HEK293T (cell line): ENCODE results near the gene NME9.

Experiments used
- CTCF ChIA-PET: fragments of 350-600 bp; formaldehyde crosslinking; extraction: SDS; loops from one replicate; lab custom pipeline; 2021; ENCODE audit warnings: antibody characterized with exemption, inconsistent platforms; lab: Yijun Ruan, JAX
- POLR2A ChIA-PET: fragments of 350-600 bp; formaldehyde crosslinking; extraction: SDS; loops from one replicate; lab custom pipeline; 2020; ENCODE audit warnings: antibody characterized with exemption, inconsistent platforms; lab: Yijun Ruan, JAX
- DNase-seq: peaks from one replicate; pipeline ENCODE4 v3.0.0; 2012; ENCODE audit warnings: mixed read lengths; ENCODE audit errors: extremely low spot score
- ARNT ChIP-seq: fragments of 450-650 bp; IDR thresholded peaks from 2 replicates; pipeline ENCODE4 v1.6.1; 2017; ENCODE audit warnings: mild to moderate bottlenecking
- BHLHE40 ChIP-seq: fragments of 450-650 bp; IDR thresholded peaks from 2 replicates; pipeline ENCODE4 v1.6.1; 2016; ENCODE audit warnings: mild to moderate bottlenecking, moderate library complexity, borderline replicate concordance
- CTBP1 ChIP-seq: fragments of 450-650 bp; IDR thresholded peaks from 2 replicates; pipeline ENCODE4 v1.6.1; 2016; ENCODE audit warnings: borderline replicate concordance
- ELF4 ChIP-seq: fragments of 450-650 bp; IDR thresholded peaks from 2 replicates; pipeline ENCODE4 v1.6.1; 2017; ENCODE audit warnings: antibody characterized with exemption
- FOXA1 ChIP-seq: fragments of 450-650 bp; IDR thresholded peaks from 2 replicates; pipeline ENCODE4 v1.6.1; 2016; ENCODE audit warnings: mild to moderate bottlenecking
- FOXK2 ChIP-seq: fragments of 450-650 bp; IDR thresholded peaks from 2 replicates; pipeline ENCODE4 v1.6.1; 2016; ENCODE audit warnings: mild to moderate bottlenecking
- FOXM1 ChIP-seq: fragments of 450-650 bp; IDR thresholded peaks from 2 replicates; pipeline ENCODE4 v1.6.1; 2017; ENCODE audit warnings: mild to moderate bottlenecking, borderline replicate concordance
- HDGF ChIP-seq: fragments of 450-650 bp; IDR thresholded peaks from 2 replicates; pipeline ENCODE4 v1.6.1; 2017; ENCODE audit warnings: antibody characterized with exemption, borderline replicate concordance
- L3MBTL2 ChIP-seq: fragments of 450-650 bp; conservative IDR thresholded peaks from 2 replicates; pipeline ENCODE4 v1.6.1; 2016; ENCODE audit warnings: mild to moderate bottlenecking
- LEF1 ChIP-seq: fragments of 450-650 bp; IDR thresholded peaks from 2 replicates; pipeline ENCODE4 v1.6.1; 2017; ENCODE audit warnings: mild to moderate bottlenecking, borderline replicate concordance
- NFRKB ChIP-seq: fragments of 450-650 bp; IDR thresholded peaks from 2 replicates; pipeline ENCODE4 v1.6.1; 2016; ENCODE audit warnings: mild to moderate bottlenecking, moderate library complexity
- PKNOX1 ChIP-seq: fragments of 450-650 bp; IDR thresholded peaks from 2 replicates; pipeline ENCODE4 v1.6.1; 2016
- SP1 ChIP-seq: fragments of 450-650 bp; IDR thresholded peaks from 2 replicates; pipeline ENCODE4 v1.6.1; 2017
- SUZ12 ChIP-seq: fragments of 450-650 bp; IDR thresholded peaks from 2 replicates; pipeline ENCODE4 v1.6.1; 2016; ENCODE audit warnings: mild to moderate bottlenecking
- TARDBP ChIP-seq: fragments of 450-650 bp; IDR thresholded peaks from 2 replicates; pipeline ENCODE4 v1.6.1; 2016
- ZNF384 ChIP-seq: fragments of 450-650 bp; IDR thresholded peaks from 2 replicates; pipeline ENCODE4 v1.6.1; 2016

NME9 gene

GRCh38 chr3:138338244-138338643, 8.6 kb upstream of the NME9 start:
- DNase-seq, result no peak
- TF ChIP-seq HDGF, result no peak
- no peak for TF ChIP-seq NFRKB
- no peak for TF ChIP-seq PKNOX1
- no peak for TF ChIP-seq CTBP1
- TF ChIP-seq TARDBP, result no peak
- no peak for TF ChIP-seq BHLHE40
- no peak for TF ChIP-seq SUZ12
- no peak for TF ChIP-seq FOXM1
- TF ChIP-seq ARNT, result no peak
- no peak for TF ChIP-seq L3MBTL2
- TF ChIP-seq ZNF384, result no peak
- TF ChIP-seq LEF1, result no peak
- no peak for TF ChIP-seq FOXA1
- no peak for TF ChIP-seq ELF4
- no peak for TF ChIP-seq FOXK2
- no peak for TF ChIP-seq SP1
- ChIA-PET CTCF (interaction anchor here (0.8 kb wide), 1 partner anchor 88 kb away, joined by 3 read pairs; no protein-coding TSS in a partner anchor), POLR2A (no interaction called here)

GRCh38 chr3:138336454-138336999, 6.9 kb upstream of the NME9 start:
- POLR2A ChIA-PET, result no interaction called here
- CTCF ChIA-PET, result interaction anchor here (0.5 to 1.0 kb wide), 3 partner anchors 11 to 92 kb away, joined by 4 to 6 read pairs (median 4); no protein-coding TSS in a partner anchor
- TF ChIP-seq ELF4, result no peak
- TF ChIP-seq SP1, result no peak
- TF ChIP-seq TARDBP, result no peak
- no peak for TF ChIP-seq L3MBTL2
- no peak for TF ChIP-seq ZNF384
- DNase-seq, result no peak

GRCh38 chr3:138334608-138335007, 5.0 kb upstream of the NME9 start:
- ChIA-PET CTCF (no interaction called here), POLR2A (no interaction called here)
- no peak for DNase-seq
- TF ChIP-seq BHLHE40 (no peak), TARDBP (no peak), ARNT (no peak), CTBP1 (no peak), FOXM1 (no peak), FOXK2 (no peak), LEF1 (no peak), PKNOX1 (no peak), L3MBTL2 (no peak), ZNF384 (no peak), HDGF (no peak), NFRKB (no peak), SP1 (no peak), ELF4 (no peak), SUZ12 (no peak), FOXA1 (no peak)

- CTCF ChIA-PET, result interaction anchor here (0.6 to 1.4 kb wide), 4 partner anchors 17 to 986 kb away, joined by 3 to 6 read pairs (median 4); no protein-coding TSS in a partner anchor
- TF ChIP-seq BHLHE40, result no peak
- no peak for TF ChIP-seq SUZ12
- no peak for TF ChIP-seq HDGF
- no peak for TF ChIP-seq NFRKB
- TF ChIP-seq FOXA1, result no peak
- no peak for TF ChIP-seq LEF1
- no peak for TF ChIP-seq PKNOX1
- POLR2A ChIA-PET, result no interaction called here
- DNase-seq, result peak; percentile 33
Observed at GRCh38 chr3:138332472-138333073, 2.9 kb upstream of the NME9 start.

GRCh38 chr3:138331143-138331894, 1.7 kb upstream of the NME9 start:
- CTCF ChIA-PET, result no interaction called here
- POLR2A ChIA-PET, result no interaction called here
- no peak for TF ChIP-seq TARDBP
- TF ChIP-seq LEF1, result no peak
- no peak for TF ChIP-seq SP1
- no peak for TF ChIP-seq ZNF384
- no peak for TF ChIP-seq FOXM1
- no peak for TF ChIP-seq HDGF
- no peak for TF ChIP-seq L3MBTL2
- TF ChIP-seq NFRKB, result no peak
- no peak for TF ChIP-seq BHLHE40
- no peak for TF ChIP-seq ELF4
- TF ChIP-seq CTBP1, result no peak
- no peak for TF ChIP-seq FOXK2
- TF ChIP-seq ARNT, result no peak
- no peak for TF ChIP-seq SUZ12
- TF ChIP-seq FOXA1, result no peak
- TF ChIP-seq PKNOX1, result no peak
- no peak for DNase-seq
